Endodermal cell (in vitro differentiated cells): ENCODE results near the gene CHAF1B. TPM values are rescaled to one million over a fixed set of nuclear protein-coding genes. Genes with fewer than 3 reads are reported as not detected.
"Not testable (repeated sequence)": the region's sequence is repeated elsewhere in the genome, so short reads cannot be mapped to it uniquely, and the experiment has no call there.

Source experiments
- DNase-seq: peaks from one replicate; pipeline ENCODE4 v3.0.0-alpha.2; 2017
- H3K27ac ChIP-seq: 2 replicates; pipeline ENCODE4 v1.5.1; 2013; ENCODE audit warnings: mild to moderate bottlenecking, low read depth, low read length, moderate library complexity
- H3K27me3 ChIP-seq: 2 replicates; pipeline ENCODE4 v1.6.1; 2013; ENCODE audit warnings: mild to moderate bottlenecking, low read length, moderate library complexity; ENCODE audit not compliant: insufficient read depth, control insufficient read depth, poor library complexity, severe bottlenecking
- H3K36me3 ChIP-seq: 2 replicates; pipeline ENCODE4 v1.7.0; 2013; ENCODE audit warnings: mild to moderate bottlenecking, low read length, moderate library complexity; ENCODE audit not compliant: control insufficient read depth, insufficient read depth
- H3K4me1 ChIP-seq: one replicate; pipeline ENCODE4 v1.7.0; 2013; ENCODE audit warnings: low read length; ENCODE audit not compliant: control insufficient read depth, insufficient read depth
- H3K4me3 ChIP-seq: 2 replicates; pipeline ENCODE4 v1.5.1; 2013; ENCODE audit warnings: mild to moderate bottlenecking, low read length, moderate library complexity
- H3K9ac ChIP-seq: 2 replicates; pipeline ENCODE4 v1.6.1; 2013; ENCODE audit warnings: mild to moderate bottlenecking, low read length, moderate library complexity; ENCODE audit not compliant: poor library complexity, severe bottlenecking; ENCODE audit errors: extremely low read depth
- H3K9me3 ChIP-seq: 2 replicates; pipeline ENCODE4 v1.6.1; 2013; ENCODE audit warnings: mild to moderate bottlenecking, low read length, moderate library complexity; ENCODE audit not compliant: control insufficient read depth
- H3K27ac Mint-ChIP-seq: 2 replicates; pipeline ENCODE4 v1.8.0; 2020; ENCODE audit warnings: mixed read lengths
- H3K27me3 Mint-ChIP-seq: 2 replicates; pipeline ENCODE4 v1.8.0; 2021; ENCODE audit warnings: mild to moderate bottlenecking, mixed read lengths; ENCODE audit not compliant: insufficient read depth
- H3K36me3 Mint-ChIP-seq: 2 replicates; pipeline ENCODE4 v1.8.0; 2020; ENCODE audit warnings: low read depth, mixed read lengths
- H3K4me1 Mint-ChIP-seq: 2 replicates; pipeline ENCODE4 v1.8.0; 2020; ENCODE audit warnings: mixed read lengths
- H3K4me3 Mint-ChIP-seq: 2 replicates; pipeline ENCODE4 v1.8.0; 2020; ENCODE audit warnings: mild to moderate bottlenecking, moderate library complexity, mixed read lengths
- H3K9me3 Mint-ChIP-seq: 2 replicates; pipeline ENCODE4 v1.8.0; 2020; ENCODE audit warnings: mild to moderate bottlenecking, mixed read lengths
- WGBS, 2 experiments: methylation state at CpG; one replicate each; pipeline versions ENCODE4 v1.1.5 to v1.1.7; 2013; ENCODE audit warnings: missing lambda C conversion rate in 2 of 2, mixed read lengths in 1 of 2; ENCODE audit not compliant: insufficient coverage in 1 of 2, insufficient read length in 1 of 2; 5-methylcytosine and 5-hydroxymethylcytosine counted together
- total RNA-seq, 2 donors: library from RNA; stranded (reverse); fragmentation: NEBNext Ultra II Directional in 1 of 2; extraction: Animal tissue kit (Norgen Biotek cat#: 25700) in 1 of 2; gene quantifications; 2 replicates in 1 of 2; 3 replicates in 1 of 2; pipeline ENCODE4 v1.2.1, GENCODE V29; 2021
- TF ChIP-seq, protein P1 (sequence below): fragments of 200-600 bp; sonication (generic); conservative IDR thresholded peaks from 2 replicates; pipeline ENCODE4 v1.5.0; 2021; ENCODE audit warnings: antibody characterized with exemption, mild to moderate bottlenecking

CHAF1B gene
- total RNA-seq, 2 donors from 2014 or later, result 16.3 to 27.1 TPM

DNA sequence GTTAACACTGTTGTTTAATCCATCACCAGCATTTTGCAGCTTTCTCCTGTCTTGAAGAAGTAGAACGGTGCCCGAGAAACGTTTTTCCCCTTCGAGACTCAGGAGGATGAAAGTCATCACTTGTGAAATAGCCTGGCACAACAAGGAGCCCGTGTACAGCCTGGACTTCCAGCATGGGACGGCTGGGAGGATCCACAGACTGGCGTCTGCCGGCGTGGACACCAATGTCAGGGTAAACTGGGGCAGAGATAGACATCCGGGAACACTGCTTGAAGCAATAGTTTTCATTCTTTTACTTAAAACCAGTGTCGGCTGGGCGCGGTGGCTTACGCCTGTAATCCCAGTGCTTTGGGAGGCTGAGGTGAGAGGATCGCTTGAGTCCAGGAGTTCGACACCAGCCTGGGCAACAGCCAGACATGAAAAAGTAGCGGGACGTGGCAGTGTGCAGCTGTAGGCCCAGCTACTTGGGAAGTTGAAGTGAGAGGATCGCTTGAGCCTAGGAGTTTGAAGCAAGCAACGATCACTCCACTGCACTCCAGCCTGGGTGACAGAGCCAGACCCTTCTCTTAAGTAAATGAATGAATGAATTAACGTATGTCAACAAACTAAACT lies 945 bp downstream of the CHAF1B start:
- Mint-ChIP-seq H3K27ac (peak overlapping the region; percentile 4), H3K4me1 (peaks cover 4% of the 10 kb centered on the region), H3K27me3 (peaks cover 1% of the 10 kb centered on the region), H3K36me3 (peaks cover 21% of the 10 kb centered on the region), H3K4me3 (peak overlapping the region; percentile 69), H3K9me3 (no peaks in the 10 kb centered on the region)
- WGBS, 2 experiments, result 82 to 86% methylated on average over 18 to 21 of the region's 21 CpGs
- Histone ChIP-seq H3K9me3 (peaks cover under 1% of the 10 kb centered on the region), H3K36me3 (peaks cover 16% of the 10 kb centered on the region), H3K27me3 (no peaks in the 10 kb centered on the region), H3K27ac (no peak overlapping the region), H3K9ac (peak overlapping the region; percentile 72), H3K4me1 (no peaks in the 10 kb centered on the region), H3K4me3 (peak overlapping the region; percentile 88)
- TF ChIP-seq, protein P1, sequence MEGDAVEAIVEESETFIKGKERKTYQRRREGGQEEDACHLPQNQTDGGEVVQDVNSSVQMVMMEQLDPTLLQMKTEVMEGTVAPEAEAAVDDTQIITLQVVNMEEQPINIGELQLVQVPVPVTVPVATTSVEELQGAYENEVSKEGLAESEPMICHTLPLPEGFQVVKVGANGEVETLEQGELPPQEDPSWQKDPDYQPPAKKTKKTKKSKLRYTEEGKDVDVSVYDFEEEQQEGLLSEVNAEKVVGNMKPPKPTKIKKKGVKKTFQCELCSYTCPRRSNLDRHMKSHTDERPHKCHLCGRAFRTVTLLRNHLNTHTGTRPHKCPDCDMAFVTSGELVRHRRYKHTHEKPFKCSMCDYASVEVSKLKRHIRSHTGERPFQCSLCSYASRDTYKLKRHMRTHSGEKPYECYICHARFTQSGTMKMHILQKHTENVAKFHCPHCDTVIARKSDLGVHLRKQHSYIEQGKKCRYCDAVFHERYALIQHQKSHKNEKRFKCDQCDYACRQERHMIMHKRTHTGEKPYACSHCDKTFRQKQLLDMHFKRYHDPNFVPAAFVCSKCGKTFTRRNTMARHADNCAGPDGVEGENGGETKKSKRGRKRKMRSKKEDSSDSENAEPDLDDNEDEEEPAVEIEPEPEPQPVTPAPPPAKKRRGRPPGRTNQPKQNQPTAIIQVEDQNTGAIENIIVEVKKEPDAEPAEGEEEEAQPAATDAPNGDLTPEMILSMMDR, result no peak
- no peak for DNase-seq

GRCh38 chr21:36388096-36388495 lies 2.9 kb downstream of the CHAF1B start:
- peaks cover 1% of the 10 kb centered on the region for H3K27me3 Mint-ChIP-seq
- no peak overlapping the region for H3K27ac ChIP-seq
- H3K9me3 ChIP-seq, result peaks cover 9% of the 10 kb centered on the region

DNA sequence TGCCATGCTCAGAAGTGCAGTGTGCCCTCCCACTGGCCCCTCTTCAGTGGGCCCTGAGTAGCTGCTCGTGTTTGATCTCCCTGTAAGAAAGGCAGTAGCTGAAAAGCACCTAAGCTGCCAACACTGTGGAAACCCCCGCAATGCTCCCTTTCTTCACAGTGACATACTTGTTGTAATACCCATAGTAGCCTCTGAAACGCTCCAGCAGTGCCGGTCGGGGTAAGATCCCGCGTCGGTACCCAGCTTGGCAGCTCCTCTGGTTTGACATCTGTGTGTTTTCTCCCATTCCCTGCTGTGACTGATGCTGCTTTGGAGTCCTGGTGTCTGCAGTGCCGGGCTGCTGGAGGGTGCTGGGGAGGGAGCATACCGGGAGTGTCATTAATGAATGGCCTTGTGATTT lies 3.6 kb downstream of the CHAF1B start:
- Histone ChIP-seq H3K27ac (no peak overlapping the region), H3K4me3 (no peak overlapping the region), H3K4me1 (no peaks in the 10 kb centered on the region), H3K27me3 (no peaks in the 10 kb centered on the region), H3K9me3 (peaks cover 10% of the 10 kb centered on the region), H3K36me3 (peaks cover 23% of the 10 kb centered on the region), H3K9ac (no peak overlapping the region)
- H3K27ac Mint-ChIP-seq, result no peak overlapping the region
- WGBS, 2 experiments, result 83 to 91% methylated on average over 6 to 10 of the region's 10 CpGs
- no peak overlapping the region for H3K4me3 Mint-ChIP-seq
- H3K27me3 Mint-ChIP-seq, result peaks cover 1% of the 10 kb centered on the region
- peaks cover 4% of the 10 kb centered on the region for H3K4me1 Mint-ChIP-seq
- DNase-seq, result peak; percentile 84
- TF ChIP-seq, protein P1, result peak; percentile 55
- H3K9me3 Mint-ChIP-seq, result peaks cover 19% of the 10 kb centered on the region
- peaks cover 42% of the 10 kb centered on the region for H3K36me3 Mint-ChIP-seq

More at GRCh38 chr21:36388096-36388495, 2.9 kb downstream of the CHAF1B start:
- H3K36me3 Mint-ChIP-seq, result peaks cover 37% of the 10 kb centered on the region
- peaks cover 14% of the 10 kb centered on the region for H3K9me3 Mint-ChIP-seq
- 80 to 93% methylated on average over 2 to 6 of the region's 6 CpGs for WGBS, 2 experiments
- peaks cover 4% of the 10 kb centered on the region for H3K4me1 Mint-ChIP-seq
- peaks cover 20% of the 10 kb centered on the region for H3K36me3 ChIP-seq
- TF ChIP-seq, protein P1, result no peak
- H3K27ac Mint-ChIP-seq, result no peak overlapping the region
- no peak overlapping the region for H3K4me3 ChIP-seq
- H3K27me3 ChIP-seq, result no peaks in the 10 kb centered on the region
- DNase-seq, result no peak
- H3K4me1 ChIP-seq, result no peaks in the 10 kb centered on the region
- no peak overlapping the region for H3K9ac ChIP-seq
- H3K4me3 Mint-ChIP-seq, result no peak overlapping the region

GRCh38 chr21:36391649-36392048 lies 6.5 kb downstream of the CHAF1B start:
- WGBS, 2 experiments, result 96% methylated on average over 6 of the region's 6 CpGs; no CpG with 5 or more reads in 1 of the 2 experiments

More at GRCh38 chr21:36391649-36392048, 6.5 kb downstream of the CHAF1B start:
- not testable (repeated sequence) for H3K27me3 Mint-ChIP-seq, H3K4me3 ChIP-seq, H3K27ac ChIP-seq, H3K27ac Mint-ChIP-seq, H3K27me3 ChIP-seq, DNase-seq, H3K4me1 Mint-ChIP-seq, H3K9ac ChIP-seq, H3K4me3 Mint-ChIP-seq, H3K4me1 ChIP-seq
- Histone ChIP-seq H3K9me3 (peaks cover 10% of the 10 kb centered on the region), H3K36me3 (peaks cover 34% of the 10 kb centered on the region)
- peaks cover 20% of the 10 kb centered on the region for H3K9me3 Mint-ChIP-seq
- peaks cover 54% of the 10 kb centered on the region for H3K36me3 Mint-ChIP-seq
